HCT116 (cell line): Measurements from ENCODE around the gene UBL5. TPM values are rescaled to one million over a fixed set of nuclear protein-coding genes. Genes with fewer than 3 reads are reported as not detected.
"Not testable (repeated sequence)": the region's sequence is repeated elsewhere in the genome, so short reads cannot be mapped to it uniquely, and the experiment has no call there.

Source experiments
- ATAC-seq: fragments of 200-7000 bp; cut with Tn5 transposase; 2 replicates; pipeline ENCODE4 v1.9.1; 2020; ENCODE audit warnings: mild to moderate bottlenecking, moderate library complexity
- BruUV-seq: library from RNA; stranded (reverse); fragments of 400-500 nt; replicated peaks from 2 replicates; lab custom pipeline; 2021; lab: Mats Ljungman, UMichigan
- CTCF ChIA-PET: fragments of 300-600 bp; sonication (Branson Sonifier 250); formaldehyde crosslinking; loops from one replicate; lab custom pipeline; 2021; ENCODE audit warnings: antibody characterized with exemption; lab: Charles Lee
- POLR2A ChIA-PET: fragments of 300-600, 350-600 bp; sonication (Branson Sonifier 250); formaldehyde crosslinking; loops from one replicate; lab custom pipeline; 2021; ENCODE audit warnings: antibody characterized with exemption; lab: Charles Lee
- RAD21 ChIA-PET, 2 experiments: fragments of 300-600 bp; sonication (Branson Sonifier 250); formaldehyde crosslinking; loops; one replicate each; lab custom pipeline; 2023; ENCODE audit warnings: low total read pairs in 2 of 2; ENCODE audit not compliant: uncharacterized antibody in 2 of 2, unreplicated experiment in 2 of 2, low non-redundant PET in 1 of 2; lab: Charles Lee
- DNase-seq: peaks from one replicate; pipeline ENCODE4 v3.0.0-alpha.2; 2010; ENCODE audit warnings: low read depth, low spot score
- H2AFZ ChIP-seq: fragments of 200-600 bp; shearing (Covaris generic), sonication (generic); 2 replicates; pipeline ENCODE4 v1.6.1; 2017; ENCODE audit warnings: low read depth, mixed run types, mixed read lengths, antibody characterized with exemption, low read length; ENCODE audit not compliant: poor library complexity, severe bottlenecking
- H3K27ac ChIP-seq: 2 replicates; pipeline ENCODE4 v1.5.1; 2012; ENCODE audit warnings: low read depth, low read length
- H3K27me3 ChIP-seq: fragments of 200-600 bp; sonication (generic); 2 replicates; pipeline ENCODE4 v1.6.1; 2016; ENCODE audit warnings: mixed run types, low read length, mixed read lengths; ENCODE audit not compliant: insufficient read depth
- H3K36me3 ChIP-seq, 2 experiments: fragments of 200-500 bp in 1 of 2; fragments of 200-600 bp in 1 of 2; sonication (Bioruptor generic) in 1 of 2; sonication (generic) in 1 of 2; 2 replicates each; pipeline versions ENCODE4 v1.5.1 to v1.6.1; 2014 to 2016; ENCODE audit warnings: low read length in 2 of 2, inconsistent platforms in 1 of 2, mixed read lengths in 1 of 2, mixed run types in 1 of 2; ENCODE audit not compliant: insufficient read depth in 2 of 2, control insufficient read depth in 1 of 2
- H3K4me1 ChIP-seq, 2 experiments: fragments of 200-600 bp in 1 of 2; sonication (generic) in 1 of 2; 2 replicates each; pipeline versions ENCODE4 v1.5.1 to v1.6.1; 2012 to 2017; ENCODE audit warnings: low read length in 2 of 2, inconsistent platforms in 1 of 2, mild to moderate bottlenecking in 1 of 2, mixed read lengths in 1 of 2, mixed run types in 1 of 2, moderate library complexity in 1 of 2; ENCODE audit not compliant: insufficient read depth in 2 of 2, control insufficient read depth in 1 of 2
- H3K4me2 ChIP-seq: fragments of 200-600 bp; sonication (generic); 2 replicates; pipeline ENCODE4 v1.6.1; 2017; ENCODE audit warnings: mixed run types, low read length, mixed read lengths
- H3K4me3 ChIP-seq, 2 experiments: fragments of 200-600 bp in 1 of 2; sonication (generic) in 1 of 2; replicated peaks in 1 of 2; 2 replicates each; pipeline ENCODE4 v1.5.1; 2011 to 2016; ENCODE audit warnings: low read length in 2 of 2, control low read depth in 1 of 2, low read depth in 1 of 2, mild to moderate bottlenecking in 1 of 2, mixed read lengths in 1 of 2, mixed run types in 1 of 2
- H3K79me2 ChIP-seq: fragments of 200-600 bp; sonication (generic); 2 replicates; pipeline ENCODE4 v1.6.1; 2017; ENCODE audit warnings: mild to moderate bottlenecking, mixed run types, low read length, moderate library complexity, mixed read lengths; ENCODE audit not compliant: insufficient read depth
- H3K9ac ChIP-seq: fragments of 200-600 bp; sonication (generic); 2 replicates; pipeline ENCODE4 v1.6.1; 2016; ENCODE audit warnings: low read length, mixed read lengths
- H3K9me2 ChIP-seq: fragments of 200-600 bp; sonication (generic), shearing (Covaris generic); 2 replicates; pipeline ENCODE4 v1.6.1; 2017; ENCODE audit warnings: mixed run types, mild to moderate bottlenecking, moderate library complexity; ENCODE audit not compliant: insufficient read depth
- H3K9me3 ChIP-seq, 2 experiments: fragments of 200-500 bp in 1 of 2; fragments of 200-600 bp in 1 of 2; sonication (Bioruptor generic) in 1 of 2; sonication (generic) in 1 of 2; 2 replicates each; pipeline ENCODE4 v1.6.1; 2014 to 2017; ENCODE audit warnings: low read length in 2 of 2, mixed read lengths in 2 of 2, inconsistent platforms in 1 of 2, low read depth in 1 of 2, mild to moderate bottlenecking in 1 of 2, mixed run types in 1 of 2, moderate library complexity in 1 of 2; ENCODE audit not compliant: control insufficient read depth in 1 of 2, insufficient read depth in 1 of 2
- H4K20me1 ChIP-seq: fragments of 200-600 bp; sonication (generic), shearing (Covaris generic); 2 replicates; pipeline ENCODE4 v1.6.1; 2017; ENCODE audit warnings: mixed run types, mild to moderate bottlenecking, moderate library complexity; ENCODE audit not compliant: insufficient read depth
- CBX3 ChIP-seq: IDR thresholded peaks from 2 replicates; pipeline ENCODE4 v1.6.1; 2012; ENCODE audit warnings: low read depth
- CEBPB ChIP-seq: IDR thresholded peaks from 2 replicates; pipeline ENCODE4 v1.6.1; 2012; ENCODE audit warnings: low read depth
- EGR1 ChIP-seq: IDR thresholded peaks from 2 replicates; pipeline ENCODE4 v1.6.1; 2012; ENCODE audit warnings: low read depth
- ELF1 ChIP-seq: IDR thresholded peaks from 2 replicates; pipeline ENCODE4 v1.6.1; 2012; ENCODE audit warnings: low read depth, borderline replicate concordance
- EZH2 ChIP-seq: fragments of 200-600 bp; sonication (generic); IDR thresholded peaks from 2 replicates; pipeline ENCODE4 v1.6.1; 2017; ENCODE audit warnings: antibody characterized with exemption, mixed run types
- EZH2phosphoT487 ChIP-seq: fragments of 200-600 bp; IDR thresholded peaks from 2 replicates; pipeline ENCODE4 v1.6.1; 2018; ENCODE audit warnings: antibody characterized with exemption, borderline replicate concordance
- FOSL1 ChIP-seq: IDR thresholded peaks from 2 replicates; pipeline ENCODE4 v1.6.1; 2012; ENCODE audit warnings: low read depth
- JUND ChIP-seq: IDR thresholded peaks from 2 replicates; pipeline ENCODE4 v1.6.1; 2012
- POLR2AphosphoS5 ChIP-seq: IDR thresholded peaks from 2 replicates; pipeline ENCODE4 v1.6.1; 2011; ENCODE audit warnings: mild to moderate bottlenecking, low read depth, low read length, moderate library complexity
- RAD21 ChIP-seq: IDR thresholded peaks from 2 replicates; pipeline ENCODE4 v1.6.1; 2012; ENCODE audit warnings: low read depth, mild to moderate bottlenecking
- SIN3A ChIP-seq: IDR thresholded peaks from 2 replicates; pipeline ENCODE4 v1.6.1; 2012; ENCODE audit warnings: low read depth
- SP1 ChIP-seq: IDR thresholded peaks from 2 replicates; pipeline ENCODE4 v1.6.1; 2012; ENCODE audit warnings: low read depth
- SRF ChIP-seq: IDR thresholded peaks from 2 replicates; pipeline ENCODE4 v1.6.1; 2012; ENCODE audit warnings: low read depth
- TCF7L2 ChIP-seq: IDR thresholded peaks from 2 replicates; pipeline ENCODE4 v1.7.0; 2011; ENCODE audit warnings: borderline replicate concordance, inconsistent platforms; ENCODE audit not compliant: insufficient read depth, insufficient read length; ENCODE audit errors: extremely low read depth
- YY1 ChIP-seq: IDR thresholded peaks from 2 replicates; pipeline ENCODE4 v1.6.1; 2011; ENCODE audit warnings: low read length, low read depth, moderate library complexity, mild to moderate bottlenecking; ENCODE audit not compliant: insufficient replicate concordance; ENCODE audit errors: extremely low read depth
- ZFX ChIP-seq: fragments of 450-650 bp; IDR thresholded peaks from 2 replicates; pipeline ENCODE4 v1.6.1; 2017
- ZNF274 ChIP-seq: fragments of 200-500 bp; sonication (Bioruptor generic); IDR thresholded peaks from 2 replicates; pipeline ENCODE4 v1.6.1; 2014; ENCODE audit warnings: mild to moderate bottlenecking, low read depth, low read length, inconsistent platforms
- intact Hi-C: fragments of 100-400 bp; cut with micrococcal nuclease; formaldehyde crosslinking; loops from 2 replicates; pipeline ENCODE4 v1.10.0; 2022
- total RNA-seq: library from RNA; stranded (reverse); gene quantifications from one replicate; pipeline ENCODE4 v1.2.1, GENCODE V29; 2021; ENCODE audit not compliant: unreplicated experiment
- TF ChIP-seq, protein P1 (sequence below): IDR thresholded peaks from 2 replicates; pipeline ENCODE4 v1.6.1; 2011; ENCODE audit warnings: mild to moderate bottlenecking, low read length, moderate library complexity; ENCODE audit not compliant: insufficient replicate concordance; ENCODE audit errors: extremely low read depth
- TF ChIP-seq, protein P2 (sequence below): IDR thresholded peaks from 2 replicates; pipeline ENCODE4 v1.6.1; 2012

The UBL5 gene
- total RNA-seq, 1 experiment from 2014 or later, result 335 TPM

- Histone ChIP-seq H3K36me3 (no peaks in the 10 kb centered on the region), H4K20me1 (no peaks in the 10 kb centered on the region), H3K27ac (no peak overlapping the region), H3K9me3 (peaks cover 0 to 9% of the 10 kb centered on the region in 2 experiments; a peak in 2 of 4 replicates), H3K27me3 (no peaks in the 10 kb centered on the region), H2AFZ (no peak overlapping the region), H3K4me2 (no peak overlapping the region), H3K9ac (no peak overlapping the region), H3K79me2 (no peaks in the 10 kb centered on the region), H3K4me1 (peaks cover 2 to 7% of the 10 kb centered on the region in 2 experiments; a peak in 2 of 4 replicates), H3K9me2 (no peaks in the 10 kb centered on the region), H3K4me3 (no peak overlapping the region)
- intact Hi-C loops, result no loop called here
- POLR2A ChIA-PET, result no interaction called here
- no peak for ATAC-seq
- RAD21 ChIA-PET, result no interaction called here
- CTCF ChIA-PET, result no interaction called here
- no peak for DNase-seq
- TF ChIP-seq TCF7L2, result no peak
- no peak for TF ChIP-seq EZH2phosphoT487
- TF ChIP-seq ELF1, result no peak
- TF ChIP-seq CBX3, result no peak
- TF ChIP-seq, protein P1, sequence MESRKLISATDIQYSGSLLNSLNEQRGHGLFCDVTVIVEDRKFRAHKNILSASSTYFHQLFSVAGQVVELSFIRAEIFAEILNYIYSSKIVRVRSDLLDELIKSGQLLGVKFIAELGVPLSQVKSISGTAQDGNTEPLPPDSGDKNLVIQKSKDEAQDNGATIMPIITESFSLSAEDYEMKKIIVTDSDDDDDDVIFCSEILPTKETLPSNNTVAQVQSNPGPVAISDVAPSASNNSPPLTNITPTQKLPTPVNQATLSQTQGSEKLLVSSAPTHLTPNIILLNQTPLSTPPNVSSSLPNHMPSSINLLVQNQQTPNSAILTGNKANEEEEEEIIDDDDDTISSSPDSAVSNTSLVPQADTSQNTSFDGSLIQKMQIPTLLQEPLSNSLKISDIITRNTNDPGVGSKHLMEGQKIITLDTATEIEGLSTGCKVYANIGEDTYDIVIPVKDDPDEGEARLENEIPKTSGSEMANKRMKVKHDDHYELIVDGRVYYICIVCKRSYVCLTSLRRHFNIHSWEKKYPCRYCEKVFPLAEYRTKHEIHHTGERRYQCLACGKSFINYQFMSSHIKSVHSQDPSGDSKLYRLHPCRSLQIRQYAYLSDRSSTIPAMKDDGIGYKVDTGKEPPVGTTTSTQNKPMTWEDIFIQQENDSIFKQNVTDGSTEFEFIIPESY, result no peak
- TF ChIP-seq CEBPB, result no peak
- TF ChIP-seq ZNF274, result no peak
- no peak for TF ChIP-seq JUND
- no peak for TF ChIP-seq RAD21
- no peak for TF ChIP-seq SIN3A
- no peak for TF ChIP-seq POLR2AphosphoS5
- TF ChIP-seq SRF, result no peak
- TF ChIP-seq SP1, result no peak
- TF ChIP-seq EZH2, result no peak
- no peak for TF ChIP-seq ZFX
- TF ChIP-seq YY1, result no peak
- TF ChIP-seq, protein P2, sequence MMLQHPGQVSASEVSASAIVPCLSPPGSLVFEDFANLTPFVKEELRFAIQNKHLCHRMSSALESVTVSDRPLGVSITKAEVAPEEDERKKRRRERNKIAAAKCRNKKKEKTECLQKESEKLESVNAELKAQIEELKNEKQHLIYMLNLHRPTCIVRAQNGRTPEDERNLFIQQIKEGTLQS, result no peak
- TF ChIP-seq FOSL1, result no peak
- TF ChIP-seq EGR1, result no peak
- BruUV-seq, result no TSS peak
Measured at GRCh38 chr19:9789066-9789465, 38.7 kb upstream of the UBL5 start.

GRCh38 chr19:9789579-9789978 is 38.1 kb upstream of the UBL5 start:
- H3K9ac ChIP-seq, H3K27ac ChIP-seq, H3K4me1 ChIP-seq, H4K20me1 ChIP-seq, H3K27me3 ChIP-seq, H3K4me3 ChIP-seq, POLR2A ChIA-PET, intact Hi-C loops, DNase-seq, H3K36me3 ChIP-seq, BruUV-seq, H2AFZ ChIP-seq, H3K4me2 ChIP-seq, ATAC-seq, H3K79me2 ChIP-seq, H3K9me2 ChIP-seq, H3K9me3 ChIP-seq, CTCF ChIA-PET, RAD21 ChIA-PET: not testable (repeated sequence)
